IMR-90 (cell line): Measurements from ENCODE around the gene SLC50A1. TPM values are rescaled to one million over a fixed set of nuclear protein-coding genes. Genes with fewer than 3 reads are reported as not detected.

Experiments used
- ATAC-seq: fragments of 200-7000 bp; cut with Tn5 transposase; 2 replicates; pipeline ENCODE4 v1.9.1; 2020; ENCODE audit warnings: low read depth, mild to moderate bottlenecking, moderate library complexity
- BruUV-seq: library from RNA; stranded (reverse); fragments of 400-500 nt; replicated peaks from 2 replicates; lab custom pipeline; 2021; lab: Mats Ljungman, UMichigan
- CTCF ChIA-PET: fragments of 300-600 bp; formaldehyde crosslinking; extraction: SDS; loops from one replicate; lab custom pipeline; 2021; ENCODE audit warnings: antibody characterized with exemption; lab: Yijun Ruan, JAX
- POLR2A ChIA-PET: fragments of 300-600 bp; sonication (Branson Sonifier 250); formaldehyde crosslinking; loops from one replicate; lab custom pipeline; 2022; ENCODE audit warnings: antibody characterized with exemption; ENCODE audit not compliant: unreplicated experiment; lab: Charles Lee
- DNase-seq: peaks from one replicate; pipeline ENCODE4 v3.0.0; 2013
- H2AFZ ChIP-seq: replicated peaks from 2 replicates; pipeline ENCODE3; 2013; ENCODE audit warnings: low read length, mild to moderate bottlenecking; ENCODE audit not compliant: poor library complexity
- H2AK5ac ChIP-seq: 2 replicates; pipeline ENCODE4 v1.6.1; 2013; ENCODE audit warnings: low read depth, low read length, inconsistent platforms
- H2AK9ac ChIP-seq: replicated peaks from 2 replicates; pipeline ENCODE3; 2013; ENCODE audit warnings: mild to moderate bottlenecking, low read depth, low read length, moderate library complexity; ENCODE audit not compliant: poor library complexity
- H2BK120ac ChIP-seq: 2 replicates; pipeline ENCODE4 v1.6.1; 2013; ENCODE audit warnings: low read depth, low read length, inconsistent platforms
- H2BK15ac ChIP-seq: 3 replicates; pipeline ENCODE4 v1.6.1; 2013; ENCODE audit warnings: low read depth, low read length, inconsistent platforms
- H2BK20ac ChIP-seq: 2 replicates; pipeline ENCODE4 v1.6.1; 2013; ENCODE audit warnings: low read depth, mild to moderate bottlenecking, inconsistent platforms, low read length, moderate library complexity
- H2BK5ac ChIP-seq: 2 replicates; pipeline ENCODE4 v1.6.1; 2013; ENCODE audit warnings: mild to moderate bottlenecking, low read depth, low read length, inconsistent platforms; ENCODE audit not compliant: poor library complexity, severe bottlenecking
- H3K14ac ChIP-seq: replicated peaks from 2 replicates; pipeline ENCODE4 v1.6.1; 2013; ENCODE audit warnings: low read depth, low read length, inconsistent platforms
- H3K18ac ChIP-seq: 2 replicates; pipeline ENCODE4 v1.6.1; 2013; ENCODE audit warnings: low read depth, low read length, control low read depth
- H3K23ac ChIP-seq: 2 replicates; pipeline ENCODE4 v1.6.1; 2013; ENCODE audit warnings: low read depth, low read length, inconsistent platforms
- H3K27ac ChIP-seq: 2 replicates; pipeline ENCODE4 v1.5.1; 2013; ENCODE audit warnings: mild to moderate bottlenecking, control low read depth, low read length; ENCODE audit not compliant: insufficient read depth
- H3K27me3 ChIP-seq: 2 replicates; pipeline ENCODE4 v1.6.1; 2013; ENCODE audit warnings: low read length; ENCODE audit not compliant: control insufficient read depth, insufficient read depth
- H3K36me3 ChIP-seq: 2 replicates; pipeline ENCODE4 v1.6.1; 2013; ENCODE audit warnings: low read length, mixed read lengths; ENCODE audit not compliant: control insufficient read depth, insufficient read depth
- H3K4ac ChIP-seq: 2 replicates; pipeline ENCODE4 v1.6.1; 2013; ENCODE audit warnings: low read depth, low read length, inconsistent platforms
- H3K4me1 ChIP-seq: 2 replicates; pipeline ENCODE4 v1.6.1; 2013; ENCODE audit warnings: low read length, mixed read lengths; ENCODE audit not compliant: control insufficient read depth, insufficient read depth
- H3K4me2 ChIP-seq: 2 replicates; pipeline ENCODE4 v1.6.1; 2013; ENCODE audit warnings: low read depth, mild to moderate bottlenecking, control low read depth, low read length, moderate library complexity
- H3K4me3 ChIP-seq: 2 replicates; pipeline ENCODE4 v1.5.1; 2013; ENCODE audit warnings: low read depth, mild to moderate bottlenecking, control low read depth, low read length, moderate library complexity; ENCODE audit not compliant: insufficient read depth
- H3K56ac ChIP-seq: 2 replicates; pipeline ENCODE4 v1.6.1; 2013; ENCODE audit warnings: low read length, inconsistent platforms; ENCODE audit not compliant: insufficient read depth; ENCODE audit errors: extremely low read depth
- H3K79me1 ChIP-seq, 2 experiments: 2 replicates each; pipeline ENCODE4 v1.6.1; 2013; ENCODE audit warnings: low read length in 2 of 2, inconsistent platforms in 1 of 2, low read depth in 1 of 2
- H3K9ac ChIP-seq: 2 replicates; pipeline ENCODE4 v1.6.1; 2013; ENCODE audit warnings: low read depth, low read length, control low read depth
- H3K9me1 ChIP-seq: 2 replicates; pipeline ENCODE4 v1.6.1; 2013; ENCODE audit warnings: low read length, inconsistent platforms; ENCODE audit not compliant: insufficient read depth
- H3K9me3 ChIP-seq: 2 replicates; pipeline ENCODE4 v1.6.1; 2013; ENCODE audit warnings: low read length; ENCODE audit not compliant: control insufficient read depth, insufficient read depth
- H4K20me1 ChIP-seq: 2 replicates; pipeline ENCODE4 v1.6.1; 2013; ENCODE audit warnings: low read length, inconsistent platforms; ENCODE audit not compliant: insufficient read depth
- H4K5ac ChIP-seq: 2 replicates; pipeline ENCODE4 v1.6.1; 2013; ENCODE audit warnings: mild to moderate bottlenecking, low read depth, low read length, control low read depth
- H4K8ac ChIP-seq, 2 experiments: 2 replicates each; pipeline ENCODE4 v1.6.1; 2013; ENCODE audit warnings: low read depth in 2 of 2, low read length in 2 of 2, control low read depth in 1 of 2, inconsistent platforms in 1 of 2
- H4K91ac ChIP-seq: 2 replicates; pipeline ENCODE4 v1.6.1; 2013; ENCODE audit warnings: low read depth, low read length, inconsistent platforms; ENCODE audit not compliant: insufficient read depth
- CEBPB ChIP-seq: IDR thresholded peaks from 2 replicates; pipeline ENCODE4 v1.6.1; 2012; ENCODE audit warnings: low read depth, low read length, improper control_type of control experiment
- CHD1 ChIP-seq: IDR thresholded peaks from 2 replicates; pipeline ENCODE4 v1.6.1; 2012; ENCODE audit warnings: low read depth, low read length, improper control_type of control experiment
- MXI1 ChIP-seq: IDR thresholded peaks from 2 replicates; pipeline ENCODE4 v1.6.1; 2012; ENCODE audit warnings: low read depth, mild to moderate bottlenecking, low read length, moderate library complexity, borderline replicate concordance
- NFE2L2 ChIP-seq: fragments of 150-350 bp; IDR thresholded peaks from 2 replicates; pipeline ENCODE4 v1.6.1; 2016; ENCODE audit warnings: low read depth, mild to moderate bottlenecking, low read length
- POLR2A ChIP-seq: IDR thresholded peaks from 2 replicates; pipeline ENCODE4 v1.6.1; 2012; ENCODE audit warnings: mild to moderate bottlenecking, low read depth, low read length
- RAD21 ChIP-seq: IDR thresholded peaks from 2 replicates; pipeline ENCODE4 v1.6.1; 2012; ENCODE audit warnings: low read length, improper control_type of control experiment
- SMC3 ChIP-seq: fragments of 150-350 bp; IDR thresholded peaks from 2 replicates; pipeline ENCODE4 v1.6.1; 2016; ENCODE audit warnings: low read depth, mild to moderate bottlenecking, antibody characterized with exemption, low read length, moderate library complexity
- WGBS, 2 experiments: methylation state at CpG; one replicate each; pipeline versions ENCODE4 v1.1.5 to v1.1.7; 2013; ENCODE audit warnings: missing lambda C conversion rate in 2 of 2; ENCODE audit not compliant: insufficient read length in 1 of 2; ENCODE audit errors: extremely low coverage in 2 of 2; 5-methylcytosine and 5-hydroxymethylcytosine counted together
- dilution Hi-C: fragments of 300-500 bp; cut with HindIII; formaldehyde crosslinking; loops from one replicate; pipeline ENCODE4 v1.14.3; 2018; ENCODE audit warnings: low sequenced_read_pairs; ENCODE audit not compliant: unreplicated experiment
- in situ Hi-C: fragments of 300-500 bp; cut with MboI; formaldehyde crosslinking; loops from 3 replicates; pipeline ENCODE4 v1.14.3; 2019; ENCODE audit warnings: low sequenced_read_pairs, inconsistent platforms, mixed read lengths
- intact Hi-C: fragments of 100-400 bp; cut with micrococcal nuclease; formaldehyde crosslinking; loops from 2 replicates; pipeline ENCODE4 v1.10.0; 2022
- polyA plus RNA-seq, 3 experiments: library from polyadenylated mRNA; depleted of rRNA; stranded (reverse); fragments of >200 nt; gene quantifications; 2 replicates each; pipeline ENCODE4 v1.2.3, GENCODE V29; 2012; ENCODE audit warnings: low replicate concordance in 1 of 3
- total RNA-seq: library from RNA; depleted of rRNA; stranded (reverse); fragments of >200 nt; gene quantifications from 2 replicates; pipeline ENCODE4 v1.2.3, GENCODE V29; 2012
- TF ChIP-seq, protein P1 (sequence below): conservative IDR thresholded peaks from 2 replicates; pipeline ENCODE4 v1.5.1; 2012; ENCODE audit warnings: mild to moderate bottlenecking, low read depth, low read length, improper control_type of control experiment
- TF ChIP-seq, protein P2 (sequence below): fragments of 150-350 bp; IDR thresholded peaks from 2 replicates; pipeline ENCODE4 v1.6.1; 2017; ENCODE audit warnings: mild to moderate bottlenecking, antibody characterized with exemption, low read length, low read depth

SLC50A1 gene
- total and polyA plus RNA-seq, 2 of the 4 experiments (the other 2 are of a cell fraction) = 20.6 to 20.8 TPM

- TF ChIP-seq CHD1 (no peak), NFE2L2 (no peak), POLR2A (no peak), MXI1 (no peak)
Measured at GRCh38 chr1:155175927-155176371, 40.3 kb downstream of the SLC50A1 start (continued).

GRCh38 chr1:155176544-155177071 lies 41.0 kb downstream of the SLC50A1 start:
- Histone ChIP-seq H2BK15ac (no peak overlapping the region), H4K91ac (0 out of 2 replicates have a peak overlapping the region, but pooled peaks have one; percentile 6), H2AK5ac (peak overlapping the region; percentile 81), H3K9ac (no peak overlapping the region), H3K14ac (no peak overlapping the region), H4K5ac (no peak overlapping the region), H3K9me1 (peaks cover 2% of the 10 kb centered on the region; the same call in 1 of the 2 replicates), H2BK5ac (no peak overlapping the region), H3K9me3 (no peaks in the 10 kb centered on the region), H2BK120ac (no peak overlapping the region), H3K4me2 (no peak overlapping the region), H3K56ac (no peak overlapping the region), H4K8ac (peak overlapping the region in 1 of 2 experiments; percentile 74; a peak in 1 of 4 replicates), H3K4me3 (no peak overlapping the region), H3K79me1 (peaks cover 0 to 37% of the 10 kb centered on the region in 2 experiments; a peak in 3 of 4 replicates), H2BK20ac (no peak overlapping the region), H3K27me3 (no peaks in the 10 kb centered on the region), H3K36me3 (peaks cover 33% of the 10 kb centered on the region), H3K4me1 (peaks cover 3% of the 10 kb centered on the region), H2AFZ (peak overlapping the region; percentile 55), H3K27ac (no peak overlapping the region), H2AK9ac (peak overlapping the region; percentile 88), H3K23ac (no peak overlapping the region), H3K18ac (no peak overlapping the region), H4K20me1 (no peaks in the 10 kb centered on the region), H3K4ac (0 out of 2 replicates have a peak overlapping the region, but pooled peaks have one; percentile 63)
- ATAC-seq = peak; percentile 55
- no TSS peak for BruUV-seq
- peak; percentile 64 for DNase-seq
- intact Hi-C loops (loop anchor here (1.0 to 10.0 kb wide), 4 partner anchors 50 to 472 kb away; partner anchors contain the start of genes CKS1B and SHC1), dilution Hi-C loops (no loop called here), in situ Hi-C loops (no loop called here)
- TF ChIP-seq MXI1 (no peak), CEBPB (0 out of 2 replicates have a peak, but pooled peaks have one; percentile 0), RAD21 (peak; percentile 71), POLR2A (no peak), SMC3 (peak; percentile 68)
- TF ChIP-seq, protein P1, sequence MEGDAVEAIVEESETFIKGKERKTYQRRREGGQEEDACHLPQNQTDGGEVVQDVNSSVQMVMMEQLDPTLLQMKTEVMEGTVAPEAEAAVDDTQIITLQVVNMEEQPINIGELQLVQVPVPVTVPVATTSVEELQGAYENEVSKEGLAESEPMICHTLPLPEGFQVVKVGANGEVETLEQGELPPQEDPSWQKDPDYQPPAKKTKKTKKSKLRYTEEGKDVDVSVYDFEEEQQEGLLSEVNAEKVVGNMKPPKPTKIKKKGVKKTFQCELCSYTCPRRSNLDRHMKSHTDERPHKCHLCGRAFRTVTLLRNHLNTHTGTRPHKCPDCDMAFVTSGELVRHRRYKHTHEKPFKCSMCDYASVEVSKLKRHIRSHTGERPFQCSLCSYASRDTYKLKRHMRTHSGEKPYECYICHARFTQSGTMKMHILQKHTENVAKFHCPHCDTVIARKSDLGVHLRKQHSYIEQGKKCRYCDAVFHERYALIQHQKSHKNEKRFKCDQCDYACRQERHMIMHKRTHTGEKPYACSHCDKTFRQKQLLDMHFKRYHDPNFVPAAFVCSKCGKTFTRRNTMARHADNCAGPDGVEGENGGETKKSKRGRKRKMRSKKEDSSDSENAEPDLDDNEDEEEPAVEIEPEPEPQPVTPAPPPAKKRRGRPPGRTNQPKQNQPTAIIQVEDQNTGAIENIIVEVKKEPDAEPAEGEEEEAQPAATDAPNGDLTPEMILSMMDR = peak; percentile 88
- TF ChIP-seq, protein P2, sequence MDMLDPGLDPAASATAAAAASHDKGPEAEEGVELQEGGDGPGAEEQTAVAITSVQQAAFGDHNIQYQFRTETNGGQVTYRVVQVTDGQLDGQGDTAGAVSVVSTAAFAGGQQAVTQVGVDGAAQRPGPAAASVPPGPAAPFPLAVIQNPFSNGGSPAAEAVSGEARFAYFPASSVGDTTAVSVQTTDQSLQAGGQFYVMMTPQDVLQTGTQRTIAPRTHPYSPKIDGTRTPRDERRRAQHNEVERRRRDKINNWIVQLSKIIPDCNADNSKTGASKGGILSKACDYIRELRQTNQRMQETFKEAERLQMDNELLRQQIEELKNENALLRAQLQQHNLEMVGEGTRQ = no peak
- WGBS, 2 experiments = 100% methylated on average over 4 of the region's 8 CpGs; no CpG with 5 or more reads in 1 of the 2 experiments
- POLR2A ChIA-PET = no interaction called here
- CTCF ChIA-PET = interaction anchor here (0.9 to 1.7 kb wide), 2 partner anchors 17 to 18 kb away, joined by 4 to 5 read pairs; no protein-coding TSS in a partner anchor
